Muscle of back (tissue), 11 donors: ENCODE results near the gene PROS1. TPM values are rescaled to one million over a fixed set of nuclear protein-coding genes. Genes with fewer than 3 reads are reported as not detected.
"Not testable (repeated sequence)": the region's sequence is repeated elsewhere in the genome, so short reads cannot be mapped to it uniquely, and the experiment has no call there.

Source experiments
- DNase-seq, 3 donors: peaks; one replicate each; pipeline versions ENCODE4 v3.0.0 to v3.0.0-alpha.2; 2013
- polyA plus RNA-seq, 10 donors: library from polyadenylated mRNA; unstranded; fragments of 120-200 nt; gene quantifications; one replicate each; pipeline ENCODE4 v1.2.1, GENCODE V29; 2013; ENCODE audit not compliant: insufficient read length in 10 of 10

The PROS1 gene
- polyA plus RNA-seq, 10 donors = 25.5 to 31.8 (median 30.1) TPM

- peak; percentile 99 for DNase-seq
Observed at GRCh38 chr3:93979850-93980676, 6.4 kb upstream of the PROS1 start, which contains the start of gene ARL13B. Gene ARL13B, plus strand, starts transcription at chr3:93980155. Its CDS starts 269 bp downstream, at chr3:93980424.

- no peak for DNase-seq
Observed at GRCh38 chr3:93969997-93970396, 3.7 kb downstream of the PROS1 start.

GRCh38 chr3:93969443-93969842, 4.3 kb downstream of the PROS1 start:
- DNase-seq = no peak

- not testable (repeated sequence) for DNase-seq
Observed at GRCh38 chr3:93965106-93965505, 8.6 kb downstream of the PROS1 start.

GRCh38 chr3:93962798-93963197, 10.9 kb downstream of the PROS1 start:
- no peak for DNase-seq

- DNase-seq = peak in 1 of 3 donors; percentile 11
Observed at GRCh38 chr3:93961489-93961888, 12.2 kb downstream of the PROS1 start.

GRCh38 chr3:93961026-93961425, 12.7 kb downstream of the PROS1 start:
- DNase-seq = no peak

GRCh38 chr3:93949958-93950357, 23.7 kb downstream of the PROS1 start:
- DNase-seq = not testable (repeated sequence)

- not testable (repeated sequence) for DNase-seq
Observed at GRCh38 chr3:93937485-93937884, 36.2 kb downstream of the PROS1 start.

GRCh38 chr3:93936549-93936948, 37.1 kb downstream of the PROS1 start:
- DNase-seq = no peak

- DNase-seq = no peak
Observed at GRCh38 chr3:93934366-93935046, 39.2 kb downstream of the PROS1 start.

GRCh38 chr3:93931597-93932229, 42.0 kb downstream of the PROS1 start:
- no peak for DNase-seq

- DNase-seq = no peak
Observed at GRCh38 chr3:93930041-93930440, 43.7 kb downstream of the PROS1 start.

- no peak for DNase-seq
Observed at GRCh38 chr3:93926789-93927188, 46.9 kb downstream of the PROS1 start.

- DNase-seq = no peak
Observed at GRCh38 chr3:93924491-93924890, 49.2 kb downstream of the PROS1 start.

- DNase-seq = no peak
Observed at GRCh38 chr3:93923006-93923405, 50.7 kb downstream of the PROS1 start.

GRCh38 chr3:93917546-93918029, 56.1 kb downstream of the PROS1 start:
- not testable (repeated sequence) for DNase-seq

GRCh38 chr3:93913623-93914022, 60.1 kb downstream of the PROS1 start:
- DNase-seq = not testable (repeated sequence)

- DNase-seq = no peak
Observed at GRCh38 chr3:93911206-93911605, 62.5 kb downstream of the PROS1 start.

GRCh38 chr3:93910097-93910496, 63.6 kb downstream of the PROS1 start:
- DNase-seq = no peak

GRCh38 chr3:93907132-93907531, 66.6 kb downstream of the PROS1 start:
- no peak for DNase-seq

GRCh38 chr3:93906245-93906644, 67.5 kb downstream of the PROS1 start:
- no peak for DNase-seq
